CD4-positive, alpha-beta T cell (primary cell): ENCODE results near the gene CHST10. TPM values are rescaled to one million over a fixed set of nuclear protein-coding genes. Genes with fewer than 3 reads are reported as not detected.

Experiments
- ATAC-seq: fragments of 200-7000 bp; cut with Tn5 transposase; one replicate; pipeline ENCODE4 v1.10.0; 2022; ENCODE audit warnings: mild to moderate bottlenecking; ENCODE audit not compliant: poor library complexity
- CTCF ChIA-PET: fragments of 350-600 bp; sonication (Branson Sonifier 250); formaldehyde crosslinking; loops from one replicate; lab custom pipeline; 2021; ENCODE audit warnings: antibody characterized with exemption, inconsistent platforms; lab: Charles Lee
- POLR2A ChIA-PET: fragments of 350-600 bp; sonication (Branson Sonifier 250); formaldehyde crosslinking; loops from one replicate; lab custom pipeline; 2021; ENCODE audit warnings: antibody characterized with exemption, inconsistent platforms; lab: Charles Lee
- DNase-seq, 14 experiments: peaks; one replicate each; pipeline ENCODE4 v3.0.0-alpha.2; 2013 to 2020; ENCODE audit warnings: mixed read lengths in 2 of 14
- H3K27ac ChIP-seq, 2 donors: one replicate each; pipeline versions ENCODE4 v1.5.1 to v1.7.0; 2013; ENCODE audit warnings: low read length in 2 of 2, low read depth in 1 of 2, mild to moderate bottlenecking in 1 of 2
- H3K27me3 ChIP-seq, 2 experiments: 1 replicate in 1 of 2; 2 replicates in 1 of 2; pipeline versions ENCODE4 v1.6.1 to v1.7.0; 2013; ENCODE audit warnings: low read length in 2 of 2, control low read depth in 1 of 2, mild to moderate bottlenecking in 1 of 2, moderate library complexity in 1 of 2; ENCODE audit not compliant: insufficient read depth in 2 of 2, control insufficient read depth in 1 of 2
- H3K36me3 ChIP-seq: one replicate; pipeline ENCODE4 v1.6.1; 2013; ENCODE audit warnings: low read length, control low read depth; ENCODE audit not compliant: insufficient read depth
- H3K4me1 ChIP-seq: one replicate; pipeline ENCODE4 v1.6.1; 2013; ENCODE audit warnings: low read length, control low read depth; ENCODE audit not compliant: insufficient read depth
- H3K4me3 ChIP-seq: one replicate; pipeline ENCODE4 v1.5.1; 2013; ENCODE audit warnings: mild to moderate bottlenecking, low read length, moderate library complexity
- H3K9me3 ChIP-seq, 2 experiments: 1 replicate in 1 of 2; 2 replicates in 1 of 2; pipeline versions ENCODE4 v1.6.1 to v1.7.0; 2013; ENCODE audit warnings: low read length in 2 of 2, mild to moderate bottlenecking in 2 of 2, control low read depth in 1 of 2, moderate library complexity in 1 of 2; ENCODE audit not compliant: control insufficient read depth in 1 of 2, insufficient read depth in 1 of 2
- H3K27ac Mint-ChIP-seq: one replicate; pipeline ENCODE4 v1.8.0; 2020; ENCODE audit warnings: mixed read lengths
- H3K27me3 Mint-ChIP-seq: one replicate; pipeline ENCODE4 v1.8.0; 2021; ENCODE audit warnings: mixed read lengths
- H3K36me3 Mint-ChIP-seq: one replicate; pipeline ENCODE4 v1.8.0; 2021; ENCODE audit warnings: low read depth, mixed read lengths
- H3K4me1 Mint-ChIP-seq: one replicate; pipeline ENCODE4 v1.8.0; 2021; ENCODE audit warnings: low read depth, mixed read lengths
- H3K4me3 Mint-ChIP-seq: one replicate; pipeline ENCODE4 v1.8.0; 2020; ENCODE audit warnings: mild to moderate bottlenecking, mixed read lengths
- H3K9me3 Mint-ChIP-seq: one replicate; pipeline ENCODE4 v1.8.0; 2020; ENCODE audit warnings: mixed read lengths
- intact Hi-C, 2 experiments: fragments of 100-400 bp; cut with DNase I in 1 of 2; cut with micrococcal nuclease in 1 of 2; formaldehyde crosslinking; loops; one replicate each; pipeline versions ENCODE4 v1.15.1 to v1.9.0; 2023 to 2025; cut with DNase I, micrococcal nuclease
- total RNA-seq, 174 experiments: library from RNA in 2 of 174; stranded (reverse) in 2 of 174; gene quantifications; one replicate each; pipeline ENCODE4 v1.2.3 and lab custom pipeline; 2021 to 2026
- TF ChIP-seq, protein P1 (sequence below): fragments of 200-600 bp; IDR thresholded peaks from one replicate; pipeline ENCODE4 v1.8.0; 2022; ENCODE audit warnings: antibody characterized with exemption, mild to moderate bottlenecking

The CHST10 gene
- total RNA-seq, 2 experiments from 2014 or later: 1.5 to 1.9 TPM

DNA sequence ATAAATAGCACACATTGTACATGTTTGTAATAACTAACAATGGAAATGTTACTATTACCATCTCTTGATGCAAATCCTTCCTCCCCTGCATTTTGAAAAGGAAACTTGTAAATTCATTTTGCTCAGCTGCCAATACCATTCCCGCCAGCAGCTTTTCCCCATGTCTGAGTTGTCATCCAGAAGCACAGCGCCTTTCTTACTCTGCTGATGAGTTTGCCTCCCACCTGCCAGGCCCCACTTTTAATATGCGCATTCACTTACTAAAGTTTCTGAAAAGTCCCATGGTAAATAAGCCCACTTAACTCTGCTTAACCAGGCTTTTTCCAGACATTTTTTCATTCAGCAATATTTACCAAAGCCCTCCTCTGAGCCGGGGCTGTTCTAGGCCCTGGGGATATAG lies 3.9 kb downstream of the CHST10 start:
- no peak overlapping the region for H3K27ac ChIP-seq
- Mint-ChIP-seq H3K4me3 (no peak overlapping the region), H3K9me3 (no peaks in the 10 kb centered on the region), H3K36me3 (no peaks in the 10 kb centered on the region), H3K27ac (peak overlapping the region; percentile 13), H3K4me1 (peaks cover 13% of the 10 kb centered on the region), H3K27me3 (no peaks in the 10 kb centered on the region)
- ATAC-seq (no peak), DNase-seq (no peak)
- no peak overlapping the region for H3K4me3 ChIP-seq
- H3K9me3 ChIP-seq: no peaks in the 10 kb centered on the region
- intact Hi-C loops: no loop called here
- no peaks in the 10 kb centered on the region for H3K36me3 ChIP-seq
- peaks cover 12% of the 10 kb centered on the region for H3K4me1 ChIP-seq
- TF ChIP-seq, protein P1, sequence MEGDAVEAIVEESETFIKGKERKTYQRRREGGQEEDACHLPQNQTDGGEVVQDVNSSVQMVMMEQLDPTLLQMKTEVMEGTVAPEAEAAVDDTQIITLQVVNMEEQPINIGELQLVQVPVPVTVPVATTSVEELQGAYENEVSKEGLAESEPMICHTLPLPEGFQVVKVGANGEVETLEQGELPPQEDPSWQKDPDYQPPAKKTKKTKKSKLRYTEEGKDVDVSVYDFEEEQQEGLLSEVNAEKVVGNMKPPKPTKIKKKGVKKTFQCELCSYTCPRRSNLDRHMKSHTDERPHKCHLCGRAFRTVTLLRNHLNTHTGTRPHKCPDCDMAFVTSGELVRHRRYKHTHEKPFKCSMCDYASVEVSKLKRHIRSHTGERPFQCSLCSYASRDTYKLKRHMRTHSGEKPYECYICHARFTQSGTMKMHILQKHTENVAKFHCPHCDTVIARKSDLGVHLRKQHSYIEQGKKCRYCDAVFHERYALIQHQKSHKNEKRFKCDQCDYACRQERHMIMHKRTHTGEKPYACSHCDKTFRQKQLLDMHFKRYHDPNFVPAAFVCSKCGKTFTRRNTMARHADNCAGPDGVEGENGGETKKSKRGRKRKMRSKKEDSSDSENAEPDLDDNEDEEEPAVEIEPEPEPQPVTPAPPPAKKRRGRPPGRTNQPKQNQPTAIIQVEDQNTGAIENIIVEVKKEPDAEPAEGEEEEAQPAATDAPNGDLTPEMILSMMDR: no peak
- POLR2A ChIA-PET: no interaction called here
- CTCF ChIA-PET: no interaction called here
- no peaks in the 10 kb centered on the region for H3K27me3 ChIP-seq

DNA sequence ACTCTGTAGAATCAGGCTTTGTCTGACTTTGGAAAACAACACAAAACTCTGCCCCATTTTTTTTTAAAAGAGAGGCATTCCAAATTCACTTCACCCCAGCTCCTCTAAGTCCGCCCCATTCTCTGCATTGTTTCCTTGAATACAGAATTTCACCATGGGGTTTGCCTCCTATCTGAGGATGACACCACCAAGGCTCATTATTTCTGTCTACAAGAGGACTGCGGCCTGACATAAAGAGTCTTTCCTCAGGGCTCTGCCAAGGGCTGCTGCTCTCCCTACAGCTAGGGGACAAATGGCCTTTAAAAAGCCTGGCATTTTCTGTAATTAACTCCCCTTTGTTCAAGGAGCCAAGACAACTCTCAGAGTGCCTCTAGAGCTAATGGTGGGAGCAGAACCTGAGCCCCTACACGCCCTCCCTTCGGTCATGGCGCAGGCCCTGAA lies 4.6 kb downstream of the CHST10 start:
- TF ChIP-seq, protein P1: no peak
- CTCF ChIA-PET: no interaction called here
- H3K36me3 Mint-ChIP-seq: no peaks in the 10 kb centered on the region

DNA sequence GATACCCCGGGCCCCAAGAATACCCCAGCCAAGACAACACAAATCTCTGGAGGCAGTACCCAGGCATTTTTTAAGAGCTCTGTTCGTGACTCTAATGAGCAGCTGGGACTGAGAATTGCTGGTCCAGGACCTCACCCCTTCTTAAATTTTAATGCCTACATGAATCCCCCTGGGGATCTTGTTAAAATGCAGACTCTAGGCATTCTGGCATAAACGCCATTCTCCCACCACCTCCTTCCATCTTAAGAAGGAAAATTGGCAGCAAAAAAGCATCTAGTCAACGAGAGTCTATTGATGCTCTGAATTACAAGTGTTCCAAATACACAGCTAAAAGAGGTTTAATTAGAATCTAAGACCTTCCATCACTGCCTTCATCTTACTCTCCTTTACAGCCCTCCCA lies 5.0 kb downstream of the CHST10 start:
- no peaks in the 10 kb centered on the region for H3K36me3 ChIP-seq
- no peaks in the 10 kb centered on the region for H3K9me3 Mint-ChIP-seq
- DNase-seq (no peak), ATAC-seq (no peak)
- ChIA-PET CTCF (no interaction called here), POLR2A (no interaction called here)
- no peak overlapping the region for H3K4me3 Mint-ChIP-seq
- intact Hi-C loops: no loop called here
- no peaks in the 10 kb centered on the region for H3K27me3 ChIP-seq
- TF ChIP-seq, protein P1: no peak
- H3K36me3 Mint-ChIP-seq: no peaks in the 10 kb centered on the region
- peaks cover 8% of the 10 kb centered on the region for H3K4me1 ChIP-seq
- H3K9me3 ChIP-seq: no peaks in the 10 kb centered on the region
- H3K4me3 ChIP-seq: no peak overlapping the region
- H3K27ac ChIP-seq: no peak overlapping the region
- no peak overlapping the region for H3K27ac Mint-ChIP-seq
- peaks cover 13% of the 10 kb centered on the region for H3K4me1 Mint-ChIP-seq
- no peaks in the 10 kb centered on the region for H3K27me3 Mint-ChIP-seq

More for the DNA sequence above, 4.6 kb downstream of the CHST10 start:
- DNase-seq (no peak), ATAC-seq (no peak)
- Mint-ChIP-seq H3K27ac (no peak overlapping the region), H3K4me1 (peaks cover 13% of the 10 kb centered on the region), H3K27me3 (no peaks in the 10 kb centered on the region), H3K4me3 (no peak overlapping the region), H3K9me3 (no peaks in the 10 kb centered on the region)
- H3K4me3 ChIP-seq: no peak overlapping the region
- intact Hi-C loops: no loop called here
- H3K9me3 ChIP-seq: no peaks in the 10 kb centered on the region
- no peak overlapping the region for H3K27ac ChIP-seq
- no peaks in the 10 kb centered on the region for H3K36me3 ChIP-seq
- H3K4me1 ChIP-seq: peaks cover 12% of the 10 kb centered on the region
- H3K27me3 ChIP-seq: no peaks in the 10 kb centered on the region
- POLR2A ChIA-PET: no interaction called here
